ENCODE measurements around the gene TRAPPC3.
A peak's percentile ranks its signal among the peaks of the same experiment; 100 is the strongest.

The TRAPPC3 gene

DNA sequence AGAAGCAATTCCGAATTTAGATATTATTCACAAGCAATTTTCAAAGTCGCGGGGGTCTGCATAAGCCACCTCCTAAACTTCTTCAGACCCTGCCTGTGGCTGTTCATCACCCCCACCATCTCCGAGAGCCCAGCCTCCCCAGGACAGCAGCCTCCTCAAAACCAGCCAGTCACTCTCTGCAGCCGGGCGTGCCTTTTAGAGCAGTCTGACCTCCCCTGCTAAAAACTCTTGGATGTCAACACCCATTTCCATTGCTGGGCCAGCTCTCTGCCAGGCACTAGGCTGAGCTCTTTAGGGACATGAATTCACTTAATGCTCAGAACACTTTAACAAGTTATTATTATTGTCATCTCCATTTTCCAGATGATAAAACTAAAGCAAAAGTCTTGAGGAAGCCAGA lies 48.9 kb downstream of the TRAPPC3 start:
- no peak for DNase-seq (ENCODE audit: low read depth in 2 of 2)

DNA sequence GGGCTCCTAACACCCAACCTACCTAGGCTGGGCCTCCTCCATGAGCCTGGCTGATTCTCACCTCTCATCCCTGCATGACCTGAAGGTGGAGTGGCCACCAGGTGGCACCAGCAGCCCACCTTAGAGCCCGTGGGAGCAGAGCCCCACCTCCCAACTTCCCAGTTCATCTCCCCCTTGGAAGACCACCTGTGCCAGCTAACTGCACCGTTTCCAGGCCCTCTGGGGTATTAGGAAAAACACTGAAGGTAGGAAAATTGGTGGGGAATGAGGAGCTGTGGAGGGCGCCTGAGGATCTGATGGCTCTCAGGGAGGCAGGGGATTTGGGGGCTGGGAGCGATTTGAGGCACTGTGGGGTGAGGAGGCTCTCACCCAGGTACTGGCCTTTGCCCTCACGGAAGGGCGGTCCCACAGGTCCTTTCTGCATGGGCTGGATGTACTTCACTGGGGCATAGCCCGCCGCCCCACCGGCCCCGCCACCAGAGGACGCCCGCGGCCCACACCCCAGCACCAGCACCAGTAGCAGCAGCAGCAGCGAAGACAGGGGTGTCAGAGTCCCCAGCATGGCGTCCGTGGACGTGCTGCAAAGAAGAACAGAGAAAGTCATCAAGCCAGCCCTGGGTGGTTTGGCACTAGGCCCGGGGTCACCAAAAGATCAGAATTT lies 49.5 kb downstream of the TRAPPC3 start:
- peak; percentile 51 to 59 for DNase-seq (ENCODE audit: low read depth in 2 of 2)

DNA sequence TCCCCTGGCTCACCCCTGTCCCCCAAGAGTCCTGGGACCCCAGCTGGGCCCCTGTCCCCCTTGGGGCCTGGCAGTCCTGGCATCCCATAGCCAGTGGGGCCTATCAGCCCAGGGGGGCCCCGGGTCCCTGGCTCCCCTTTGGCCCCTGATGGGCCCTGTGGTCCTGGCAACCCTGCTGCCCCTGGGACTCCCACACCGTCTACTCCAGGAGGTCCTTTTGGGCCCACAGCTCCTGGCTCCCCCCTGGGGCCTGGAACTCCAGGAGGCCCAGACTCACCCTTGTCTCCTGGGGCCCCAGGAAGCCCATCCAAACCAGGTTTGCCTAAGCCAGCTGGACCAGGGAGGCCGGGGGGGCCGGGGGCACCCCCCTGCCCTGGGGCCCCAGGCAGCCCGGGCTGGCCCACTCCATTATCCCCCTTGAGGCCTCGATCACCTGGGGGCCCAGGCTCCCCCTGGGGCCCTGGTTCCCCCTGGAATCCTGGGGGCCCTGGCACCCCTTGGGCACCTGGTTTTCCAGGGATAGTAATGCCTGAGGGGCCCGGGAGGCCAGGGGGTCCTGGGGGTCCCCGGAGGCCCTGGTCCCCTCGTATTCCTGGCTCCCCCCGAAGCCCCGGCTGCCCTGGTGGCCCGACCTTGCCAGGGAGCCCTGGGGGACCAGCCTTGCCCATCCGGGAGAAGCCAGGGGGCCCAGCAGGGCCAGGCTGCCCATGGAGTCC lies 50.5 kb downstream of the TRAPPC3 start:
- DNase-seq (ENCODE audit: low read depth in 2 of 2), result no peak

DNA sequence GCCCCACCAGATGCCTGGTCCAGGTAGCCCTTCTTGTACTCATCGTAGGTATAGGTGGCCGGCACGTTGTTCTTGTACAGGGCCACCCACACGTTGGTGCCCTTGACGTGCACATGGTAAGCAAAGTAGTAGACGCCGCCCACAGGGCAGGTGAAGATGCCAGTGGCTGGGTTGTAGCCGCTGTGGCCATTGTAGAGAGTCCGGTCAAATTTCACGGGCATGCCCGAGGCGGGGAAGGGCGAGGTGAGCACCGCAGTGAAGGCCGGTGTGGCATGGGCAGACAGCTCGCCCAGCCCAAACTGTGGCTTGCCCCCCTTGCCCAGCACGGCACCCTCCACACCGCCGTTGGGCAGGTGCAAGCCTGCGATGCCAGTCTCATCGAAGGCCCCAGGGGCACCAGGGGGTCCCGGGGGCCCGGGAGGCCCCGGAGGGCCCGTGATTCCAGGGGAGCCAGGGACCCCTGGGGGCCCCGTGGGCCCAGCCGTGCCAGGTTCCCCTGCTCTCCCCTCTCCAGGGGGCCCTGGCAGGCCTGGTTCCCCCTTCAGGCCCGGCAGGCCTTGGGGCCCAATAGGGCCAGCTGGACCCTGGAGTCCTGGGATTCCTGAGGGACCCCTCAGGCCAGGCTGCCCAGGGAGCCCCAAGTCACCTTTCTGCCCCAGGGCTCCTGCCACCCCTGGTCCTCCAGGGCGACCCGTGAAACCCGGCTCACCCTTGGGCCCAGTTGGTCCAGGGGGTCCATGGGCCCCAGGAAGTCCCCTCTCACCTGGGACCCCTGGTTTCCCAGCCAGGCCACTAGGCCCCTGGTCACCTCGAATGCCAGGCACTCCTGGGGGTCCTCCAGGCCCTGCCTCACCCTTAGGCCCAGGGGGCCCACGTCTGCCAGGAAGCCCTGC lies 51.3 kb downstream of the TRAPPC3 start:
- no peak for DNase-seq (ENCODE audit: low read depth in 2 of 2)

GRCh38 chr1:36096500-36097432 lies 52.5 kb downstream of the TRAPPC3 start:
- DNase-seq (ENCODE audit: low read depth in 2 of 2), result no peak

GRCh38 chr1:36095760-36096405 lies 53.4 kb downstream of the TRAPPC3 start:
- DNase-seq (ENCODE audit: low read depth in 2 of 2), result no peak

GRCh38 chr1:36094621-36095061 lies 54.6 kb downstream of the TRAPPC3 start:
- no peak for DNase-seq (ENCODE audit: low read depth in 2 of 2)

GRCh38 chr1:36093929-36094328 lies 55.4 kb downstream of the TRAPPC3 start:
- DNase-seq (ENCODE audit: low read depth in 2 of 2), result no peak

- no peak for DNase-seq (ENCODE audit: low read depth in 2 of 2)
Measured at GRCh38 chr1:36093226-36093625, 56.1 kb downstream of the TRAPPC3 start.

DNA sequence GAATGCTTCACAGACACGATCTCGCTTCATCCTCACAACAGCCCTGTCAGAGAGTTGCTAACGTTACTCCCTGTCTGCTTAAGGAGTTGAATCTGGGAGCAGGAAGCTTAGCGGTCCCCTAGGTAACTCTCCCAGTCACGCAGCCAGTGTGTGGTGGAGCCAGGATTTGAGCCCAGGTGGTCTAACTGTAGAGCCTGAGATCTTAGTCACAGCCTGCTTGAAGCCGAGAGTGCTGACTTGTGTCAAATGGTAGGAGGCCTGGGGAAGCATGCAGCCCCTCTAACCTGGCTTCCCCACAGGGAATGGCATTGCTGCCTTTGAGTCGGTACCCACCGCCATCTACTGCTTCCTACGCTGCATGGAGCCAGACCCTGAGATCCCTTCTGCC lies 56.5 kb downstream of the TRAPPC3 start:
- DNase-seq (ENCODE audit: low read depth in 2 of 2), result no peak

DNA sequence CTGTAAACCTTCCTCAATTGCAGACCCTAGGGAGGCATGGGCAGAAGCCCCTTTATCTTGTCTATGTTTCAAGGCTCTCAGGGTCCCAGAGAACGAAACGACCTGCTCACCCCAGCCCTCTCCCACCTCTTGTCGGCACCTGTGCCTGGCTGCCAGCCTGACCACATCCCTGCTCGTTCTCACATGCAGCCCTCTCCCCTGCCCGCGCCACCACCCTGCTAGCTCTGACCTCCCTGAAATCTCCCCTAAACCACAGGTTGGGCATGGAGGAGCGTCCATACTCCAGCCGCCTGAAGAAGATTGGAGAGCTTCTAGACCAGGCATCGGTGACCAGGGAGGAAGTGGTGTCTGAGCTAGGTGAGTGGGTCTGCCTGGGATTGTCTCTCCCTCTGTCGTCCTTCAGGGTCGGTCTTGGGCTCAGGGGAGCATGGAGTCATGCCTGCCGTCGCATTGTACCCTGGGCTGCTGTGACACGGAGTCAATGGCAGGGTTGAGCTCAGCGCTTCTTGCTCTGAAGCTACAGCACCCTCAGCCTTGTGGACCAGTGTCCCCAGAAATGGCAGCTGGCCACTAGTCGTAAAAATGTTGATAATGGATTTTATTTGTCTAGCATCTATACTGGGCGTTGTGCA lies 57.0 kb downstream of the TRAPPC3 start:
- no peak for DNase-seq (ENCODE audit: low read depth in 2 of 2)

DNA sequence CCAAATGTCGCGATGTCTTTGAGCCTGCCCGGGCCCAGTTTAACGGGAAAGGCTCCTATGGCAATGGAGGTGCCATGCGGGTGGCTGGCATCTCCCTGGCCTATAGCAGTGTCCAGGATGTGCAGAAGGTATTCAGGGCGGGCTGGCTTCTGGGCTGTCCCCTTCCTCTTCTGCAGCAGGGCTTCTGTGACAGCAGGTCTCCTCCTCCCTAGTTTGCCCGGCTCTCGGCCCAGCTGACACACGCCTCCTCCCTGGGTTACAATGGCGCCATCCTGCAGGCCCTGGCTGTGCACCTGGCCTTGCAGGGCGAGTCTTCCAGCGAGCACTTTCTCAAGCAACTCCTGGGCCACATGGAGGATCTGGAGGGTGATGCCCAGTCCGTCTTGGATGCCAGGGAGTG lies 57.6 kb downstream of the TRAPPC3 start:
- DNase-seq (ENCODE audit: low read depth in 2 of 2), result no peak

DNA sequence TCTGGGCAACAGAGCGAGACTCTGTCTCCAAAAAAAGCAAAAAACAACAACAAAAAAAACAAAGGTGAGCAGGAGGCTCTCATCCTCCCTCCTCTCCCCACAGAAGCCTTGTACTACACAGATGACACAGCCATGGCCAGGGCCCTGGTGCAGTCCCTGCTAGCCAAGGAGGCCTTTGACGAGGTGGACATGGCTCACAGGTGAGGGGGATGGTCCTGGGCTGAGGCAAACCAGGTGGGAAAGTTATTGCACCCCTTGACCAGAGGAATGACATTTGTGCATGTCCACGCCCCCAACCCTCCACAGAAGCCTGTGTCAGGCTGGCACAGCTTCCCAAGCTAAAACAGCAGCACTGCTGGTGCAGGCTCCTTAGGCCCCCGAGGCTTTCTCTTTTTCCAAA lies 58.1 kb downstream of the TRAPPC3 start:
- DNase-seq (ENCODE audit: low read depth in 2 of 2), result no peak

- no peak for DNase-seq (ENCODE audit: low read depth in 2 of 2)
Measured at GRCh38 chr1:36089393-36090121, 59.7 kb downstream of the TRAPPC3 start.

DNA sequence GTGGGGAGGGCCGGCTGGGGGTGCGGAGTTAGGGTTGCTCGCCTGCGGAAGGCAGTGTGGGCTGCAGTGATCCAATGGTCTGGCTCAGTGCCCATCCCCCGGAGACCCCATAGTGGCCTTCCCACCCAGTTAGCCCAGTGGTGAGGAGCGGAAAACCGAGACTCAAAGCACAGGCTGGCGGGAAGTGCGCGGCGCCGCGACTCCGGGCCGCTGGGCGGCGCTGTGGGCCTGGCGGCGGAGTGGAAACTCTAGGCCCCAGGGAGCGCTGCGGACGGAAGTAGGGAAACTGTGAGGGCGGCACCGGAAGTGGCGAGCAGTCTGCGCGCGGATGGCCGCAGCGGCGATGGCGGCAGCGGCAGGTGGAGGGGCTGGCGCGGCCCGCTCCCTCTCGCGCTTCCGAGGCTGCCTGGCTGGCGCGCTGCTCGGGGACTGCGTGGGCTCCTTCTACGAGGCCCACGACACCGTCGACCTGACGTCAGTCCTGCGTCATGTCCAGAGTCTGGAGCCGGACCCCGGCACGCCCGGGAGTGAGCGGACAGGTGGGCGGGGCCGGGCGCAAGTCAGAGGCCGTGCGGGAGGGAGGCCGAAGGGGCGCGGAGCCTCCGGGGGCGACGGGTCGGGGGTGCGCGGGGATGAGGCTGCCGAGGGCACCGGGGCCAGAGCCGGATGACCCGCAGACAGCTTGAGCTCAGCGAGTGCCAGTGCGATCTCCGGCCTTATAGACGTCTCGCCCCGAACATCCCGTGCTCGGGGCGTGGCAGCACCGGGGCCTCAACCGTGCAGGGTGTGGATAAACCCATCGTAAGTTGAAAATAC lies 60.5 kb downstream of the TRAPPC3 start, which contains the start of gene ADPRS:
Gene ADPRS (plus strand): TSS at position 316 of the 816 bp plus-strand sequence. CDS start 13 bp downstream, at position 329.
- peak; percentile 81 to 82 for DNase-seq (ENCODE audit: low read depth in 2 of 2)

DNA sequence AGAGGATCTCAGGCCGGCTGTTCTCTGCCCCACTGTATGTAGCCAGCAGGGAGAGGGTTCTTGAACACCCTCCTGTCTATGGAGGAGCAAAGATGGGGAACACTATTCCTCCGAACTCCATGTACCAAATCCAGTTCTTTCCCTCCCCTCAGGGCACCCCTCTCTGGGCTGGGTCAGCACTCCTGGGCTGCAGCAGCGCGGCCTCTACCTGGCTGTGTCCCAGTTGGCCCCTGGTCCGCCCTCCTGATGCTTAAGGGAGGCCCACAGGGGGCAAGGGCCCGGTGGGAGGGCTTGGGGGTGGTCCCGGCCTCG lies 61.1 kb downstream of the TRAPPC3 start:
- DNase-seq (ENCODE audit: low read depth in 2 of 2), result no peak

DNA sequence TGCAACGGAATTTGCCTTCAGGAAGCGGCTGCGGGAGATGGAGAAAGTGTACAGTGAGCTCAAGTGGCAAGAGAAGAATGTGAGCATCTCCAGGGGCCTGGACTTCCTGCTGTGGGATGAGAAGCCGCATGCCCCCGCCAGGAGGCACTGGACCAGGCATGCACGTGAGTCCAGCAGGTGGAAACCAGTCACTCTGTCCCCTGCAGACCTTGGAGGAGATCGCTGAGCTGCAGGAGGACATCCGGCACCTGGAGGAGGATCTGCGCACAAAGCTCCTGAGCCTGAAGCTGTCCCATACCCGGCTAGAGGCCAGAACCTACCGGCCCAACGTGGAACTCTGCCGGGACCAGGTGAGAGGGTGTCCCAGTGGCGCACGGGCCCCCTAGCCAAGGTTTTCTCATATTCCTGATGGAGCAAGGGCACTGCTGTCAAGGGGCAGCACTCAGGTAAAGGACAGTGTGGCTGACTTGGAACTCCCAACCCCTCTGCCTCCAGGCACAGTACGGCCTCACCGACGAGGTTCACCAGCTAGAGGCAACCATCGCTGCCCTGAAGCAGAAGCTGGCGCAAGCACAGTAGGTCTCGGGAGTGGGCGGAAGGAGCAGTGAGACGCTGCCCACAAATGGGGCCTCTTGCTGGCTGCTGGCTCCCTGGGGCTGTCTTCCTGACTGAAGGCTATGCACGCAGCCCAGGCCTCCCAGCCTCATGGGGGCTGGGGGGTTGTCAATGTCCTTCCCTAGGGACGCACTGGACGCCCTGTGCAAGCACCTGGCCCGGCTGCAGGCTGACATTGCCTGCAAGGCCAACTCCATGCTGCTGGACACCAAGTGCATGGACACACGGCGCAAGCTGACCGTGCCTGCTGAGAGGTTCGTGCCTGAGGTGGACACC lies 61.8 kb downstream of the TRAPPC3 start:
- DNase-seq (ENCODE audit: low read depth in 2 of 2), result no peak

Measured in stimulated activated CD4-positive, alpha-beta T cell treated with anti-CD3 and anti-CD28 coated beads, Interleukin-1b, Interleukin-23, amount 100 ng/mL, for 1 hour (primary cell).